HepG2 (cell line): ENCODE measurements around the gene LDLRAD3. TPM values are rescaled to one million over a fixed set of nuclear protein-coding genes. Genes with fewer than 3 reads are reported as not detected.

Source experiments
- ATAC-seq: fragments of 200-7000 bp; cut with Tn5 transposase; 3 replicates; pipeline ENCODE4 v1.9.1; 2020; ENCODE audit warnings: mild to moderate bottlenecking, moderate library complexity
- BruUV-seq: library from RNA; stranded (reverse); fragments of 400-500 nt; replicated peaks from 2 replicates; lab custom pipeline; 2021; lab: Mats Ljungman, UMichigan
- CTCF ChIA-PET: fragments of 300-600 bp; formaldehyde crosslinking; extraction: SDS; loops from one replicate; lab custom pipeline; 2021; ENCODE audit warnings: low total read pairs, inconsistent platforms, low intra/inter-chr PET ratio; lab: Yijun Ruan, JAX
- POLR2A ChIA-PET: fragments of 350-600 bp; sonication (Branson Sonifier 250); formaldehyde crosslinking; loops from one replicate; lab custom pipeline; 2020; ENCODE audit warnings: antibody characterized with exemption, inconsistent platforms; lab: Yijun Ruan, JAX
- DNase-seq: peaks from one replicate; pipeline ENCODE4 v3.0.0-alpha.2; 2015; ENCODE audit warnings: low spot score
- FAIRE-seq: peaks from 3 replicates; lab custom pipeline; 2011; peaks lifted over from hg19 to GRCh38; lab: Jason Lieb, UNC
- H2AFZ ChIP-seq: one replicate; pipeline ENCODE4 v1.6.1; 2011; ENCODE audit warnings: low read length, inconsistent platforms
- H3K27ac ChIP-seq: fragments of 300-600 bp; 3 replicates; pipeline ENCODE4 v1.8.0; 2011; ENCODE audit warnings: mixed run types, mild to moderate bottlenecking, mixed read lengths, low read length, inconsistent platforms; ENCODE audit not compliant: insufficient read depth; ENCODE audit errors: extremely low read length
- H3K27me3 ChIP-seq, 2 experiments: fragments of 200-600 bp in 1 of 2; 2 replicates in 1 of 2; 3 replicates in 1 of 2; pipeline versions ENCODE4 v1.6.0 to v1.8.0; 2011; ENCODE audit warnings: low read length in 2 of 2, mild to moderate bottlenecking in 2 of 2, moderate library complexity in 2 of 2, inconsistent platforms in 1 of 2; ENCODE audit not compliant: insufficient read depth in 2 of 2, control insufficient read depth in 1 of 2
- H3K36me3 ChIP-seq, 2 experiments: fragments of 200-600 bp in 1 of 2; replicated peaks in 1 of 2; 2 replicates in 1 of 2; 3 replicates in 1 of 2; pipeline versions ENCODE4 v1.5.1 to v1.8.0; 2011; ENCODE audit warnings: low read length in 2 of 2, inconsistent platforms in 1 of 2; ENCODE audit not compliant: insufficient read depth in 2 of 2, control insufficient read depth in 1 of 2
- H3K4me1 ChIP-seq: 2 replicates; pipeline ENCODE4 v1.5.1; 2012; ENCODE audit warnings: low read length, inconsistent platforms; ENCODE audit not compliant: insufficient read depth
- H3K4me2 ChIP-seq: 2 replicates; pipeline ENCODE4 v1.6.0; 2011; ENCODE audit warnings: low read depth, low read length, inconsistent platforms
- H3K4me3 ChIP-seq, 3 experiments: fragments of 200-600 bp in 1 of 3; sonication (generic), shearing (Covaris generic) in 1 of 3; replicated peaks in 1 of 3; 2 replicates each; pipeline ENCODE4 v1.5.1; 2011 to 2016; ENCODE audit warnings: low read length in 3 of 3, inconsistent platforms in 2 of 3, low read depth in 2 of 3, mild to moderate bottlenecking in 2 of 3, control low read depth in 1 of 3, mixed read lengths in 1 of 3; ENCODE audit not compliant: insufficient read depth in 1 of 3
- H3K79me2 ChIP-seq: one replicate; pipeline ENCODE4 v1.6.1; 2011; ENCODE audit warnings: low read length, inconsistent platforms; ENCODE audit not compliant: insufficient read depth
- H3K9ac ChIP-seq: 2 replicates; pipeline ENCODE4 v1.6.0; 2011; ENCODE audit warnings: mild to moderate bottlenecking, low read depth, low read length, inconsistent platforms; ENCODE audit not compliant: insufficient read depth
- H3K9me3 ChIP-seq: 2 replicates; pipeline ENCODE4 v1.5.1; 2012; ENCODE audit warnings: mild to moderate bottlenecking, low read length
- H4K20me1 ChIP-seq: 2 replicates; pipeline ENCODE4 v1.6.0; 2011; ENCODE audit warnings: inconsistent platforms, mild to moderate bottlenecking, low read length, moderate library complexity; ENCODE audit not compliant: insufficient read depth
- BRF2 ChIP-seq: sonication (generic); formaldehyde crosslinking; IDR thresholded peaks from 2 replicates; pipeline ENCODE4 v1.8.1; 2022; ENCODE audit warnings: mild to moderate bottlenecking, missing genetic modification reagents
- ELF3 ChIP-seq: IDR thresholded peaks from 2 replicates; pipeline ENCODE4 v1.6.1; 2016; ENCODE audit warnings: missing genetic modification reagents, missing compliant biosample characterization
- FLYWCH1 ChIP-seq: sonication (generic); formaldehyde crosslinking; IDR thresholded peaks from 2 replicates; pipeline ENCODE4 v1.8.1; 2023; ENCODE audit warnings: mild to moderate bottlenecking, missing genetic modification reagents
- HNF4G ChIP-seq, 2 experiments: sonication (generic) in 1 of 2; formaldehyde crosslinking in 1 of 2; IDR thresholded peaks; 2 replicates each; pipeline versions ENCODE4 v1.4.0 to v1.6.1; 2011 to 2020; ENCODE audit warnings: borderline replicate concordance in 2 of 2, low read depth in 2 of 2, mild to moderate bottlenecking in 2 of 2, low read length in 1 of 2, missing genetic modification reagents in 1 of 2, moderate library complexity in 1 of 2
- HNRNPH1 ChIP-seq: fragments of 200-400 bp; formaldehyde crosslinking; optimal IDR thresholded peaks from 2 replicates; pipeline ENCODE3; 2017; ENCODE audit warnings: mild to moderate bottlenecking, low read depth, low read length
- KLF11 ChIP-seq: IDR thresholded peaks from 2 replicates; pipeline ENCODE4 v1.6.1; 2016; ENCODE audit warnings: missing compliant biosample characterization
- PRMT3 ChIP-seq: sonication (generic); formaldehyde crosslinking; IDR thresholded peaks from 2 replicates; pipeline ENCODE4 v1.8.1; 2022; ENCODE audit warnings: low read depth, mild to moderate bottlenecking, moderate library complexity, missing genetic modification reagents, borderline replicate concordance
- TCF7L2 ChIP-seq: IDR thresholded peaks from 2 replicates; pipeline ENCODE4 v1.6.1; 2011; ENCODE audit warnings: mild to moderate bottlenecking, low read depth, low read length, moderate library complexity
- ZNF180 ChIP-seq: sonication (generic); formaldehyde crosslinking; IDR thresholded peaks from 2 replicates; pipeline ENCODE4 v1.4.0; 2020; ENCODE audit warnings: low read depth, missing genetic modification reagents, borderline replicate concordance
- ZNF280B ChIP-seq: sonication (generic); formaldehyde crosslinking; IDR thresholded peaks from 2 replicates; pipeline ENCODE4 v1.5.0; 2020; ENCODE audit warnings: missing genetic modification reagents, mild to moderate bottlenecking, borderline replicate concordance
- ZNF510 ChIP-seq: sonication (generic); formaldehyde crosslinking; IDR thresholded peaks from 2 replicates; pipeline ENCODE4 v1.4.0; 2020; ENCODE audit warnings: low read depth, mild to moderate bottlenecking, missing genetic modification reagents
- ZNF615 ChIP-seq: sonication (generic); formaldehyde crosslinking; IDR thresholded peaks from 2 replicates; pipeline ENCODE4 v1.5.0; 2020; ENCODE audit warnings: mild to moderate bottlenecking, missing genetic modification reagents, borderline replicate concordance
- ZNF629 ChIP-seq: sonication (generic); formaldehyde crosslinking; conservative IDR thresholded peaks from 2 replicates; pipeline ENCODE4 v1.5.0; 2020; ENCODE audit warnings: missing genetic modification reagents
- ZNF674 ChIP-seq: sonication (generic); formaldehyde crosslinking; IDR thresholded peaks from 2 replicates; pipeline ENCODE4 v1.5.0; 2020; ENCODE audit warnings: low read depth, mild to moderate bottlenecking, missing genetic modification reagents
- ZSCAN29 ChIP-seq: sonication (generic); formaldehyde crosslinking; conservative IDR thresholded peaks from 2 replicates; pipeline ENCODE4 v1.4.0; 2020; ENCODE audit warnings: mild to moderate bottlenecking, missing genetic modification reagents
- in situ Hi-C: cut with HindIII; loops from 2 replicates; pipeline ENCODE4 v1.10.0; 2017; ENCODE audit warnings: low pct_unique_long_range_greater_than_20kb; ENCODE audit not compliant: extremely low pct_ligation_motif_present
- intact Hi-C: fragments of 100-400 bp; cut with micrococcal nuclease; formaldehyde crosslinking; loops from one replicate; pipeline ENCODE4 v1.10.0; 2022; ENCODE audit not compliant: unreplicated experiment
- polyA plus RNA-seq, 8 experiments: library from polyadenylated mRNA; depleted of rRNA in 3 of 8; stranded (reverse) in 7 of 8; unstranded in 1 of 8; fragments of >200 nt; fragmentation: Illumina TruSeq in 4 of 8; extraction: Trizol in 4 of 8; gene quantifications; 2 replicates each; pipeline versions ENCODE4 v1.2.1 to v1.2.3, GENCODE V29; 2011 to 2016; ENCODE audit warnings: low read depth in 4 of 8, missing spikeins in 1 of 8, mixed read lengths in 1 of 8; ENCODE audit not compliant: insufficient read depth in 1 of 8
- total RNA-seq, 5 experiments: library from RNA; depleted of rRNA; stranded (reverse); fragments of >200 nt; fragmentation: Illumina TruSeq; extraction: Trizol; gene quantifications; 2 replicates each; pipeline ENCODE4 v1.2.3, GENCODE V29; 2016; ENCODE audit warnings: low read depth in 1 of 5

The LDLRAD3 gene
- total and polyA plus RNA-seq, 2 of the 13 experiments (the other 11 are each of a cell fraction or from before 2014, with no cell fraction given) = 0.50 to 0.60 TPM

GRCh38 chr11:36219996-36220395 is 276.1 kb downstream of the LDLRAD3 start:
- Histone ChIP-seq H4K20me1 (no peaks in the 10 kb centered on the region), H3K36me3 (no peaks in the 10 kb centered on the region), H3K9me3 (peaks cover 7% of the 10 kb centered on the region), H3K4me2 (no peak overlapping the region), H3K27me3 (no peaks in the 10 kb centered on the region), H3K4me3 (no peak overlapping the region), H3K9ac (no peak overlapping the region), H3K27ac (no peak overlapping the region), H2AFZ (no peak overlapping the region), H3K4me1 (no peaks in the 10 kb centered on the region), H3K79me2 (no peaks in the 10 kb centered on the region)
- intact Hi-C loops (no loop called here), in situ Hi-C loops (no loop called here)
- no TSS peak for BruUV-seq
- ChIA-PET CTCF (no interaction called here), POLR2A (no interaction called here)
- FAIRE-seq = no peak
- no peak for ATAC-seq
- no peak for DNase-seq
- no peak for TF ChIP-seq TCF7L2
- TF ChIP-seq ELF3 (CRISPR knock-in tag) = no peak
- TF ChIP-seq KLF11 (CRISPR knock-in tag) = no peak
- TF ChIP-seq ZNF510 (CRISPR knock-in tag) = no peak
- TF ChIP-seq ZNF615 (CRISPR knock-in tag) = no peak
- TF ChIP-seq ZNF180 (CRISPR knock-in tag) = no peak
- TF ChIP-seq PRMT3 = no peak
- no peak for TF ChIP-seq BRF2 (CRISPR knock-in tag)
- no peak for TF ChIP-seq HNRNPH1
- no peak for TF ChIP-seq FLYWCH1 (CRISPR knock-in tag)
- TF ChIP-seq ZSCAN29 (CRISPR knock-in tag) = no peak
- no peak for TF ChIP-seq HNF4G (IDR thresholded peaks at IDR 0.05; ENCODE audit: borderline replicate concordance, low read depth, low read length)
- no peak for TF ChIP-seq HNF4G (CRISPR knock-in tag; IDR thresholded peaks at IDR 0.05; ENCODE audit: borderline replicate concordance, low read depth)
- TF ChIP-seq ZNF280B = no peak
- no peak for TF ChIP-seq ZNF629 (CRISPR knock-in tag)
- TF ChIP-seq ZNF674 (CRISPR knock-in tag) = no peak
